Sigmoid colon (tissue), 7 donors: ENCODE measurements around the gene SUN2. TPM values are rescaled to one million over a fixed set of nuclear protein-coding genes. Genes with fewer than 3 reads are reported as not detected.

ENCODE experiments used
- DNase-seq: peaks from one replicate; pipeline ENCODE4 v3.0.0-alpha.2; 2019
- H3K27ac ChIP-seq, 4 donors: fragments of 200-600 bp; sonication (generic); one replicate each; pipeline ENCODE4 v1.5.1; 2016 to 2019; ENCODE audit warnings: mild to moderate bottlenecking in 1 of 4
- H3K27me3 ChIP-seq, 3 donors: fragments of 200-600 bp; sonication (generic); one replicate each; pipeline ENCODE4 v1.5.1; 2019; ENCODE audit warnings: mild to moderate bottlenecking in 1 of 3
- H3K36me3 ChIP-seq, 4 donors: fragments of 200-600 bp; sonication (generic); one replicate each; pipeline ENCODE4 v1.5.1; 2016 to 2019
- H3K4me1 ChIP-seq, 4 donors: fragments of 200-600 bp; sonication (generic); one replicate each; pipeline ENCODE4 v1.5.1; 2017 to 2019
- H3K4me3 ChIP-seq, 4 donors: fragments of 200-600 bp; sonication (generic); one replicate each; pipeline ENCODE4 v1.5.1; 2017 to 2019; ENCODE audit warnings: mild to moderate bottlenecking in 2 of 4, moderate library complexity in 1 of 4
- H3K9me3 ChIP-seq, 4 donors: fragments of 200-600 bp in 3 of 4; sonication (generic) in 3 of 4; one replicate each; pipeline versions ENCODE4 v1.5.1 to v1.6.1; 2013 to 2019
- EP300 ChIP-seq, 4 donors: sonication (generic); formaldehyde crosslinking; IDR thresholded peaks; one replicate each; pipeline ENCODE4 v1.6.1; 2017; ENCODE audit warnings: antibody characterized with exemption in 4 of 4
- POLR2A ChIP-seq, 2 donors: fragments of 450-650 bp; IDR thresholded peaks; one replicate each; pipeline ENCODE4 v1.6.1; 2016; ENCODE audit warnings: antibody characterized with exemption in 2 of 2, mild to moderate bottlenecking in 2 of 2, moderate library complexity in 2 of 2
- POLR2AphosphoS5 ChIP-seq, 4 donors: sonication (generic); formaldehyde crosslinking; IDR thresholded peaks; one replicate each; pipeline ENCODE4 v1.6.1; 2017; ENCODE audit warnings: antibody characterized with exemption in 4 of 4
- WGBS, 2 donors: extraction: QIAGEN DNeasy Blood & Tissue Kit; methylation state at CpG; one replicate each; pipeline ENCODE4 v1.1.7; 2013; 5-methylcytosine and 5-hydroxymethylcytosine counted together
- intact Hi-C: fragments of 100-400 bp; cut with DNase I; formaldehyde crosslinking; loops from one replicate; pipeline ENCODE4 v1.15.1; 2023
- polyA plus RNA-seq, 3 donors: library from polyadenylated mRNA; stranded (reverse); fragments of 200-250 nt; gene quantifications; one replicate each; pipeline ENCODE4 v1.2.3, GENCODE V29; 2013
- total RNA-seq, 4 donors: library from RNA; depleted of rRNA; stranded (reverse); fragments of >200 nt; gene quantifications; one replicate each; pipeline ENCODE4 v1.1.0, GENCODE V29; 2016
- TF ChIP-seq, protein P1 (sequence below), 4 experiments: fragments of 450-650 bp in 3 of 4; fragments of 200-600 bp in 1 of 4; IDR thresholded peaks; one replicate each; pipeline ENCODE4 v1.5.1; 2016 to 2019; ENCODE audit warnings: antibody characterized with exemption in 4 of 4, mild to moderate bottlenecking in 3 of 4, moderate library complexity in 2 of 4
- donor health status: healthy with polysubstance abuse.
- donor health status: Bipolar disorder and iron deficiency.
- donor health status: healthy.

Gene SUN2
- total and polyA plus RNA-seq, 7 donors = 9.2 to 319 (median 255) TPM

DNA sequence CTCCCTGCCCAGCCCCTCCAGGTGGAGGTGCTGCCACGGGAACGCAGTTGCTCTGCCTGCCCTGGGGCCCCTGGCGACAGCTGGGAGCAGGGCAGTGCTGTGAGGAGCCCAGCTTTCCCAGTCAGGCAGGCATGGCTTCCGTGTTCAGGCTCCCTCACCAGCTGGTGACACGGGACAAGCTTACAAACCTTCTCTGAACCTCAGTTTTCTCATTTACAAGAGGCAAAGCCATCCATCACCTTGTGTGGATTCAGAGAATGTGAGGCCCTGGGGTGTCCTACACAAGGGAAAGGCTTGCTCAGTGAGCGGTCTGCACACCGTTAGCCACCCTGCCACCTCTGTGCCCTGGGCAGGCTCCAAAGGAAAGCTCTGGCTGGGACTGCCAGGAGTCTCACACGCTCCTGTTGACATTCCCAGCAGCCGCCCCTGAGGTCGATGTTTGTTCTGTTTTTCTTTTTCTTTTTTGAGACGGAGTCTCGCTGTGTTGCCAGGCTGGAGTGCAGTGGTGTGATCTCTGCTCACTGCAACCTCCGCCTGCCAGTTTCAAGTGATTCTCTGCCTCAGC lies 23.5 kb downstream of the SUN2 start:
- peak overlapping the region; percentile 78 to 81 (median 79) for H3K27ac ChIP-seq
- intact Hi-C loops = no loop called here

DNA sequence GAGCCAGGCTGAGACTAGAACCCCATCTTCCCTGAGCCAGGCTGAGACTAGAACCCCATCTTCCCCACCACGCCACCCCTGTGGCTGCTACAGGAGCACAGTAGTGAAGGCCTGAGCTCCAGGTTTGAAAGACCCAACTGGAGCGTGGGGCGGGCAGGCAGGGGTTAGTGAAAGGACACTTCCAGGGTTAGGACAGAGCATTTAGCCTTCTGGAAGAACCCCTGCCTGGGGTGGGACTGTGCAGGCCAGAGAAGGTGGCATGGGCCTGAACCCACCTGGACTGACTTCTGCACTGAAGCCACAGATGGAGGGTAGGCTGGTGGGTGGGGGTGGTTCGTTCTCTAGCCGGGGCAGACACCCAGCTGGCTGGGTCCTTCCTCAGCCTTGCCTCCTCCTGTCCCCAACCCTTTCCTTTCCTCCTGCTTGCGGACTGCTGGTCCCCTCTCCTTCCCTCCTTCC lies 24.1 kb downstream of the SUN2 start:
- intact Hi-C loops = no loop called here
- 89 to 95% methylated on average over 6 of the region's 6 CpGs for WGBS, 2 donors
- H3K36me3 ChIP-seq = peaks cover 47 to 72% (median 64%) of the 10 kb centered on the region in 4 donors

More for the DNA sequence above, 23.5 kb downstream of the SUN2 start:
- peaks cover 45 to 72% (median 64%) of the 10 kb centered on the region in 4 donors for H3K36me3 ChIP-seq
- peaks cover 0 to 47% (median 38%) of the 10 kb centered on the region in 4 donors for H3K4me1 ChIP-seq
- no peaks in the 10 kb centered on the region for H3K27me3 ChIP-seq
- no peak for DNase-seq
- TF ChIP-seq POLR2A (IDR thresholded peaks at IDR 0.05) (no peak), POLR2AphosphoS5 (IDR thresholded peaks at IDR 0.05) (peak; percentile 19 to 63 (median 48)), EP300 (IDR thresholded peaks at IDR 0.05) (no peak)
- TF ChIP-seq, protein P1, sequence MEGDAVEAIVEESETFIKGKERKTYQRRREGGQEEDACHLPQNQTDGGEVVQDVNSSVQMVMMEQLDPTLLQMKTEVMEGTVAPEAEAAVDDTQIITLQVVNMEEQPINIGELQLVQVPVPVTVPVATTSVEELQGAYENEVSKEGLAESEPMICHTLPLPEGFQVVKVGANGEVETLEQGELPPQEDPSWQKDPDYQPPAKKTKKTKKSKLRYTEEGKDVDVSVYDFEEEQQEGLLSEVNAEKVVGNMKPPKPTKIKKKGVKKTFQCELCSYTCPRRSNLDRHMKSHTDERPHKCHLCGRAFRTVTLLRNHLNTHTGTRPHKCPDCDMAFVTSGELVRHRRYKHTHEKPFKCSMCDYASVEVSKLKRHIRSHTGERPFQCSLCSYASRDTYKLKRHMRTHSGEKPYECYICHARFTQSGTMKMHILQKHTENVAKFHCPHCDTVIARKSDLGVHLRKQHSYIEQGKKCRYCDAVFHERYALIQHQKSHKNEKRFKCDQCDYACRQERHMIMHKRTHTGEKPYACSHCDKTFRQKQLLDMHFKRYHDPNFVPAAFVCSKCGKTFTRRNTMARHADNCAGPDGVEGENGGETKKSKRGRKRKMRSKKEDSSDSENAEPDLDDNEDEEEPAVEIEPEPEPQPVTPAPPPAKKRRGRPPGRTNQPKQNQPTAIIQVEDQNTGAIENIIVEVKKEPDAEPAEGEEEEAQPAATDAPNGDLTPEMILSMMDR (IDR thresholded peaks at IDR 0.05) = no peak
- no peak overlapping the region for H3K4me3 ChIP-seq
- no peaks in the 10 kb centered on the region for H3K9me3 ChIP-seq
- 76 to 86% methylated on average over 13 of the region's 13 CpGs for WGBS, 2 donors

DNA sequence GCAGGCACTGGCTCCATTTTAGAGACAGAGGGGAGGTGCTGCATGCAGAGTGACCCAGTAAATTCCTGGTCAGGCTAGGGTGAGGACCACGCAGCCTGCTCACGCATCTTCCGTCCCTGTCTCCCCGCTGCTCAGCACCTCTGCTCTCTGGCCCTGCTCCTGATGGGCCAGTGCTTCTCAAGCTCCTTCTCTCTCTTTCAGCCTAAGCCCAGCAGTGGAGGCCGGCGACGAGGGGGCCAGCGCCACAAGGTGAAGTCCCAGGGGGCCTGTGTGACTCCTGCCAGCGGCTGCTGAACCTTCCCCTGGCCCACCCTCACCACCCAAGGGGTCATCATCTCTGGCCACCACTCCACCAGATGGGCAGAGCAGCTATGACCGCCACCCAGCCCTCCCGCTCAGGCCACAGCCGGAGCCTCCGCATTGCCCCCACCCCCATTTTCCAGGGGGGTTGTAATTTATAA lies 25.4 kb downstream of the SUN2 start:
- DNase-seq = no peak
- no peaks in the 10 kb centered on the region for H3K27me3 ChIP-seq
- H3K27ac ChIP-seq = no peak overlapping the region
- TF ChIP-seq EP300 (IDR thresholded peaks at IDR 0.05) (no peak), POLR2AphosphoS5 (IDR thresholded peaks at IDR 0.05) (no peak), POLR2A (IDR thresholded peaks at IDR 0.05) (no peak)
- TF ChIP-seq, protein P1 (IDR thresholded peaks at IDR 0.05) = no peak
- H3K9me3 ChIP-seq = no peaks in the 10 kb centered on the region
- peaks cover 50 to 72% (median 65%) of the 10 kb centered on the region in 4 donors for H3K36me3 ChIP-seq
- H3K4me1 ChIP-seq = peaks cover 0 to 40% (median 37%) of the 10 kb centered on the region in 4 donors
- H3K4me3 ChIP-seq = no peak overlapping the region
- WGBS, 2 donors = 96 to 97% methylated on average over 13 of the region's 13 CpGs
- intact Hi-C loops = no loop called here

More for the DNA sequence above, 24.1 kb downstream of the SUN2 start:
- peaks cover 0 to 47% (median 38%) of the 10 kb centered on the region in 4 donors for H3K4me1 ChIP-seq
- TF ChIP-seq POLR2A (IDR thresholded peaks at IDR 0.05) = no peak
- TF ChIP-seq POLR2AphosphoS5 (IDR thresholded peaks at IDR 0.05) = no peak
- TF ChIP-seq, protein P1 (IDR thresholded peaks at IDR 0.05) = no peak
- TF ChIP-seq EP300 (IDR thresholded peaks at IDR 0.05) = no peak
- no peaks in the 10 kb centered on the region for H3K9me3 ChIP-seq
- H3K27ac ChIP-seq = peak overlapping the region; percentile 78 to 81 (median 79)
- no peaks in the 10 kb centered on the region for H3K27me3 ChIP-seq
- H3K4me3 ChIP-seq = no peak overlapping the region
- DNase-seq = no peak

DNA sequence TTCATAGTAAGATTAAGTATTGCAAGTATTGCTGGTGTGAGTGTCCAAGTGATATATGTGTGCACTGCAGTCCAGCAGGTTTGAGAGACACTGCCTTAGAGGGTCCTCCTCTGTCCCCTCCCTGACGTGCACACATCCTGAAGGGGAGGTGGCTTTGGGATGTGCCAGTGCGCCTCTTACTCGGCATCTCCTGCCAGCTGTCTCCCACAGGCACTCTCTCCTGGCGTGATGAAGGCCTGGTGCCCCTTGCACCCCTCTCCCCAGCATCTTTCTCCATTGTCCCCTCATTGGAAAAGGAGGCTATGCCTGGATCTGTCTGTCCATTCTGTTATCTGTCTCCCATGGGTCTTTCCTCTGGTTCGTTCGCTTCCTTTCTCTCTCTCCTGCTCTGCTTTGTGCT lies 25.9 kb downstream of the SUN2 start:
- Histone ChIP-seq H3K9me3 (no peaks in the 10 kb centered on the region), H3K27ac (no peak overlapping the region), H3K36me3 (peaks cover 48 to 72% (median 67%) of the 10 kb centered on the region in 4 donors), H3K4me3 (no peak overlapping the region), H3K4me1 (peaks cover 0 to 35% (median 33%) of the 10 kb centered on the region in 4 donors), H3K27me3 (no peaks in the 10 kb centered on the region)
- 90 to 92% methylated on average over 6 of the region's 6 CpGs for WGBS, 2 donors
- no peak for TF ChIP-seq POLR2AphosphoS5 (IDR thresholded peaks at IDR 0.05)
- TF ChIP-seq, protein P1 (IDR thresholded peaks at IDR 0.05) = no peak
- TF ChIP-seq POLR2A (IDR thresholded peaks at IDR 0.05) = no peak
- no peak for TF ChIP-seq EP300 (IDR thresholded peaks at IDR 0.05)
- DNase-seq = no peak
- intact Hi-C loops = no loop called here
